ENCODE measurements around the gene UGT3A1. TPM values are rescaled to one million over a fixed set of nuclear protein-coding genes. Genes with fewer than 3 reads are reported as not detected.

Gene UGT3A1
- total RNA-seq, 1 experiment from 2014 or later, result not detected

- Histone ChIP-seq H3K27me3 (ENCODE audit: insufficient read depth, low read length) (0 out of 2 replicates have a peak, but pooled peaks cover 3% of the 10 kb centered on the region), H4K20me1 (ENCODE audit: insufficient read depth) (no peaks in the 10 kb centered on the region), H3K36me3 (ENCODE audit: control insufficient read depth in 1 of 2, insufficient read depth in 2 of 2, low read length in 2 of 2) (no peaks in the 10 kb centered on the region), H3K9ac (ENCODE audit: low read length) (no peak overlapping the region), H3K27ac (ENCODE audit: low read depth, low read length) (no peak overlapping the region), H2AFZ (ENCODE audit: low read depth, low read length, poor library complexity, severe bottlenecking) (no peak overlapping the region), H3K79me2 (ENCODE audit: insufficient read depth, low read length) (no peaks in the 10 kb centered on the region), H3K4me3 (replicated peaks in 1 of 2; ENCODE audit: low read depth in 1 of 2, low read length in 2 of 2) (no peak overlapping the region), H3K9me2 (ENCODE audit: insufficient read depth) (no peaks in the 10 kb centered on the region), H3K9me3 (ENCODE audit: control insufficient read depth in 1 of 2, insufficient read depth in 1 of 2, low read depth in 1 of 2, low read length in 2 of 2) (peaks cover 0 to 11% of the 10 kb centered on the region in 2 experiments; a peak in 1 of 4 replicates), H3K4me2 (ENCODE audit: low read length) (no peak overlapping the region), H3K4me1 (ENCODE audit: control insufficient read depth in 1 of 2, insufficient read depth in 2 of 2, low read length in 2 of 2) (no peaks in the 10 kb centered on the region)
- CTCF ChIA-PET, result no interaction called here
- POLR2A ChIA-PET, result no interaction called here
- TF ChIP-seq CTCF (IDR thresholded peaks at IDR 0.05 in 2 of 3, conservative IDR thresholded peaks at IDR 0.05 in 1 of 3; ENCODE audit: borderline replicate concordance in 1 of 3, insufficient read depth in 1 of 3, low read depth in 2 of 3, low read length in 2 of 3) (no peak), FOSL1 (IDR thresholded peaks at IDR 0.05; ENCODE audit: low read depth) (no peak), POLR2AphosphoS5 (IDR thresholded peaks at IDR 0.05; ENCODE audit: low read depth, low read length) (no peak), POLR2A (IDR thresholded peaks at IDR 0.05; ENCODE audit: borderline replicate concordance, extremely low read depth, insufficient read depth, insufficient read length) (no peak), SIN3A (IDR thresholded peaks at IDR 0.05; ENCODE audit: low read depth) (no peak), REST (IDR thresholded peaks at IDR 0.05; ENCODE audit: low read depth) (no peak), ZNF274 (IDR thresholded peaks at IDR 0.05; ENCODE audit: low read depth, low read length) (no peak), ELF1 (IDR thresholded peaks at IDR 0.05; ENCODE audit: borderline replicate concordance, low read depth) (no peak), SP1 (IDR thresholded peaks at IDR 0.05; ENCODE audit: low read depth) (no peak), RAD21 (IDR thresholded peaks at IDR 0.05; ENCODE audit: low read depth) (no peak), EZH2 (IDR thresholded peaks at IDR 0.05) (no peak), EZH2phosphoT487 (IDR thresholded peaks at IDR 0.05; ENCODE audit: borderline replicate concordance) (no peak), JUND (IDR thresholded peaks at IDR 0.05) (no peak), CBX3 (IDR thresholded peaks at IDR 0.05; ENCODE audit: low read depth) (no peak), ZFX (IDR thresholded peaks at IDR 0.05) (no peak), SRF (IDR thresholded peaks at IDR 0.05; ENCODE audit: low read depth) (no peak), EGR1 (IDR thresholded peaks at IDR 0.05; ENCODE audit: low read depth) (no peak)
- no TSS peak for BruUV-seq (replicated peaks)
- intact Hi-C loops (cut with micrococcal nuclease), result no loop called here
- RAD21 ChIA-PET (ENCODE audit: low non-redundant PET in 1 of 2, low total read pairs in 2 of 2, uncharacterized antibody in 2 of 2, unreplicated experiment in 2 of 2), result no interaction called here
- ATAC-seq (no peak), DNase-seq (ENCODE audit: low read depth, low spot score) (no peak)
Measured at GRCh38 chr5:36017622-36018021, 26.4 kb upstream of the UGT3A1 start.
